ENCODE data around the gene TNFSF13. TPM values are rescaled to one million over a fixed set of nuclear protein-coding genes. Genes with fewer than 3 reads are reported as not detected.

TNFSF13 gene
- total and polyA plus RNA-seq, 2 of the 8 experiments (the other 6 are each of a cell fraction or from before 2014, with no cell fraction given): 2.1 to 2.6 TPM

GRCh38 chr17:7509937-7510336 is 48.6 kb upstream of the TNFSF13 start (continued):
- TF ChIP-seq CHD7 (IDR thresholded peaks at IDR 0.05; ENCODE audit: insufficient replicate concordance, low read length) (no peak), POU5F1 (IDR thresholded peaks at IDR 0.05; ENCODE audit: low read depth, low read length) (no peak), TBP (IDR thresholded peaks at IDR 0.05; ENCODE audit: low read depth, low read length) (no peak), NRF1 (IDR thresholded peaks at IDR 0.05; ENCODE audit: low read depth, low read length) (no peak), SAP30 (IDR thresholded peaks at IDR 0.05; ENCODE audit: insufficient read depth, insufficient replicate concordance, low read length) (no peak), EZH2 (IDR thresholded peaks at IDR 0.05; ENCODE audit: low read depth, low read length, severe bottlenecking) (no peak), RAD21 (IDR thresholded peaks at IDR 0.05 in 1 of 2, conservative IDR thresholded peaks at IDR 0.05 in 1 of 2; ENCODE audit: low read depth in 2 of 2, low read length in 2 of 2) (no peak), CEBPB (IDR thresholded peaks at IDR 0.05; ENCODE audit: low read depth, low read length) (no peak), TAF1 (IDR thresholded peaks at IDR 0.05; ENCODE audit: low read depth, low read length) (no peak), POLR2A (IDR thresholded peaks at IDR 0.05; ENCODE audit: control extremely low read depth in 1 of 2, low read depth in 2 of 2, low read length in 2 of 2) (no peak), SIN3A (conservative IDR thresholded peaks at IDR 0.05 in 1 of 2, IDR thresholded peaks at IDR 0.05 in 1 of 2; ENCODE audit: low read depth in 1 of 2, low read length in 2 of 2) (no peak), FOSL1 (IDR thresholded peaks at IDR 0.05; ENCODE audit: insufficient read depth, low read depth, low read length) (no peak)

Measured in H1 (cell line).